ENCODE results near the gene CD14.
"Not testable (repeated sequence)": the region's sequence is repeated elsewhere in the genome, so short reads cannot be mapped to it uniquely, and the experiment has no call there.

GRCh38 chr5:140624886-140625285 is 8.1 kb downstream of the CD14 start:
- TF ChIP-seq POLR2AphosphoS5 (IDR thresholded peaks at IDR 0.05; ENCODE audit: insufficient read depth, low read depth, low read length); CTCF (IDR thresholded peaks at IDR 0.05; ENCODE audit: extremely low read depth in 1 of 2, insufficient read depth in 1 of 2, low read depth in 1 of 2, low read length in 2 of 2); POLR2A (IDR thresholded peaks at IDR 0.05; ENCODE audit: low read depth, low read length); MYC (IDR thresholded peaks at IDR 0.05; ENCODE audit: low read depth, low read length); EZH2 (IDR thresholded peaks at IDR 0.05; ENCODE audit: borderline replicate concordance, low read depth, low read length, severe bottlenecking); MAX (IDR thresholded peaks at IDR 0.05; ENCODE audit: insufficient read depth, insufficient read length): not testable (repeated sequence)

Data from endothelial cell of umbilical vein (primary cell).